Keratinocyte (primary cell): Measurements from ENCODE around the gene PARD6B. TPM values are rescaled to one million over a fixed set of nuclear protein-coding genes. Genes with fewer than 3 reads are reported as not detected.

Source experiments
- DNase-seq: peaks from one replicate; pipeline ENCODE4 v3.0.0-alpha.2; 2011; ENCODE audit warnings: low read depth, missing footprints, low spot score
- FAIRE-seq: peaks from 2 replicates; lab custom pipeline; 2011; peaks lifted over from hg19 to GRCh38; lab: Jason Lieb, UNC
- H2AFZ ChIP-seq: 2 replicates; pipeline ENCODE4 v1.6.0; 2012; ENCODE audit warnings: low read length, control low read depth, inconsistent platforms; ENCODE audit not compliant: control insufficient read depth
- H3K27ac ChIP-seq: 2 replicates; pipeline ENCODE4 v1.5.1; 2011; ENCODE audit warnings: low read length; ENCODE audit not compliant: control insufficient read depth, insufficient read depth
- H3K27me3 ChIP-seq: 3 replicates; pipeline ENCODE4 v1.6.0; 2011; ENCODE audit warnings: low read length; ENCODE audit not compliant: control insufficient read depth, insufficient read depth; ENCODE audit errors: extremely low read depth
- H3K36me3 ChIP-seq, 2 experiments: 2 replicates in 1 of 2; 3 replicates in 1 of 2; pipeline ENCODE4 v1.5.1; 2011; ENCODE audit warnings: low read length in 2 of 2, mild to moderate bottlenecking in 1 of 2; ENCODE audit not compliant: control insufficient read depth in 2 of 2, insufficient read depth in 2 of 2; ENCODE audit errors: extremely low read depth in 1 of 2
- H3K4me1 ChIP-seq: 3 replicates; pipeline ENCODE4 v1.5.1; 2011; ENCODE audit warnings: low read length; ENCODE audit not compliant: control insufficient read depth, insufficient read depth; ENCODE audit errors: extremely low read depth
- H3K4me2 ChIP-seq: 3 replicates; pipeline ENCODE4 v1.6.0; 2011; ENCODE audit warnings: low read depth, low read length; ENCODE audit not compliant: control insufficient read depth, insufficient read depth; ENCODE audit errors: extremely low read depth
- H3K4me3 ChIP-seq, 3 experiments: fragments of 200-600 bp in 1 of 3; sonication (generic) in 1 of 3; 2 replicates in 2 of 3; 3 replicates in 1 of 3; pipeline ENCODE4 v1.5.1; 2011 to 2016; ENCODE audit warnings: low read length in 3 of 3, mild to moderate bottlenecking in 3 of 3, control low read depth in 2 of 3, inconsistent platforms in 1 of 3, low read depth in 1 of 3, mixed read lengths in 1 of 3, mixed run types in 1 of 3, moderate library complexity in 1 of 3; ENCODE audit not compliant: control insufficient read depth in 2 of 3, insufficient read depth in 2 of 3; ENCODE audit errors: extremely low read depth in 1 of 3
- H3K79me2 ChIP-seq: 2 replicates; pipeline ENCODE4 v1.6.0; 2012; ENCODE audit warnings: low read length; ENCODE audit not compliant: control insufficient read depth, insufficient read depth
- H3K9ac ChIP-seq: 3 replicates; pipeline ENCODE4 v1.6.0; 2011; ENCODE audit warnings: low read length; ENCODE audit not compliant: control insufficient read depth, insufficient read depth; ENCODE audit errors: extremely low read depth
- H3K9me1 ChIP-seq: 3 replicates; pipeline ENCODE4 v1.6.0; 2011; ENCODE audit warnings: low read length; ENCODE audit not compliant: control insufficient read depth, insufficient read depth; ENCODE audit errors: extremely low read depth
- H3K9me3 ChIP-seq: 2 replicates; pipeline ENCODE4 v1.5.1; 2012; ENCODE audit warnings: low read depth, low read length; ENCODE audit not compliant: control insufficient read depth
- H4K20me1 ChIP-seq: 3 replicates; pipeline ENCODE4 v1.6.0; 2011; ENCODE audit warnings: low read length; ENCODE audit not compliant: control insufficient read depth, insufficient read depth; ENCODE audit errors: extremely low read depth
- EZH2 ChIP-seq: IDR thresholded peaks from one replicate; pipeline ENCODE4 v1.6.1; 2012; ENCODE audit warnings: inconsistent platforms, mild to moderate bottlenecking, low read length, moderate library complexity
- dilution Hi-C: fragments of 300-500 bp; cut with MboI; formaldehyde crosslinking; loops from one replicate; pipeline ENCODE4 v1.7.0; 2020; ENCODE audit warnings: low sequenced_read_pairs; ENCODE audit not compliant: extremely low pct_ligation_motif_present
- polyA plus RNA-seq, 5 experiments: library from polyadenylated mRNA; depleted of rRNA in 3 of 5; stranded (reverse) in 3 of 5; stranded (forward) in 1 of 5; unstranded in 1 of 5; fragments of >200 nt; gene quantifications; 1 replicate in 1 of 5; 2 replicates in 3 of 5; 3 replicates in 1 of 5; pipeline versions ENCODE4 v1.2.1 to v1.2.3, GENCODE V29; 2011 to 2012; ENCODE audit warnings: missing spikeins in 2 of 5, low read depth in 1 of 5, low replicate concordance in 1 of 5
- TF ChIP-seq, protein P1 (sequence below), 3 experiments: IDR thresholded peaks in 1 of 3; conservative IDR thresholded peaks in 1 of 3; optimal IDR thresholded peaks in 1 of 3; 2 replicates in 2 of 3; 3 replicates in 1 of 3; pipeline versions ENCODE3 to v1.5.1; 2011; ENCODE audit warnings: low read length in 3 of 3, mild to moderate bottlenecking in 3 of 3, moderate library complexity in 2 of 3, control low read depth in 1 of 3, inconsistent platforms in 1 of 3; ENCODE audit not compliant: insufficient read depth in 2 of 3; ENCODE audit errors: extremely low read depth in 1 of 3

PARD6B gene
- polyA plus RNA-seq, 1 donor (not counting 4 experiments of a cell fraction or from before 2014, with no cell fraction given), result 2.0 TPM

DNA sequence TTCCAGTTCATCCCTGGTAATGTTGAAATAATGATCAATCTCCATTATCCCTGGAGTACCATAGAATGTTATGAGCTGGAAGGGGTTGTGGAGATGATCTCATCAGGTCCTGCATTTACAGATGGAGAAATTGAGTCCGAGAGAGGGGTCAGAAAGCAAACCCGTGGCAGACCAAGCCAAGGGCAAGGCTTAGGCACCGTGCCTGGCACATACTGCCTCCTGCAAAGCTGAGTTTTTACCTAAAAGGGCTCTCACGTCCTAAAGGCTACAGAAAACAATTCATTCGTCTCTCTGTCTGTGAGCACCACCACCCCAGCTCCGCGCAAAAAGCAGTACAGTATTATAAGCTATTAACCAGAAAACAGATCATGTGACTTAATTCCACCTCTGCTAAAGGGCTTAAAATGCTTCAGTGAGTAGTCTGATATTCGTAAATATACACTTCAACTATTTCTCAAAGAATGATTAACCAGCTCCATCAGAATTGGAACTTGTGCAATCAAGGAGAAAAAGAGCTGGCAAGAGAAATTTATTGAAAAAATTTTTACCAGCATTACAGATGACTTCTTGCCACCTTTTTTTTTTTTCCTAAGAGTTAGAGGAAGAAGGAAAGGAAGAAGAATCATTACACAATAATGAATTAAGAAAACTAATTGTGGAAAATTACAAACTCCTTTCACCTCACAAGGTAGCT, 3.4 kb upstream of the PARD6B start:
- Histone ChIP-seq H3K4me1 (peaks cover 49% of the 10 kb centered on the region), H3K27me3 (no peaks in the 10 kb centered on the region), H3K4me2 (no peak overlapping the region), H3K9me1 (no peaks in the 10 kb centered on the region), H2AFZ (peak overlapping the region; percentile 20), H4K20me1 (no peaks in the 10 kb centered on the region), H3K9me3 (no peaks in the 10 kb centered on the region), H3K27ac (peak overlapping the region; percentile 98), H3K36me3 (no peaks in the 10 kb centered on the region), H3K9ac (no peak overlapping the region), H3K4me3 (no peak overlapping the region), H3K79me2 (peaks cover 17% of the 10 kb centered on the region)
- TF ChIP-seq, protein P1, sequence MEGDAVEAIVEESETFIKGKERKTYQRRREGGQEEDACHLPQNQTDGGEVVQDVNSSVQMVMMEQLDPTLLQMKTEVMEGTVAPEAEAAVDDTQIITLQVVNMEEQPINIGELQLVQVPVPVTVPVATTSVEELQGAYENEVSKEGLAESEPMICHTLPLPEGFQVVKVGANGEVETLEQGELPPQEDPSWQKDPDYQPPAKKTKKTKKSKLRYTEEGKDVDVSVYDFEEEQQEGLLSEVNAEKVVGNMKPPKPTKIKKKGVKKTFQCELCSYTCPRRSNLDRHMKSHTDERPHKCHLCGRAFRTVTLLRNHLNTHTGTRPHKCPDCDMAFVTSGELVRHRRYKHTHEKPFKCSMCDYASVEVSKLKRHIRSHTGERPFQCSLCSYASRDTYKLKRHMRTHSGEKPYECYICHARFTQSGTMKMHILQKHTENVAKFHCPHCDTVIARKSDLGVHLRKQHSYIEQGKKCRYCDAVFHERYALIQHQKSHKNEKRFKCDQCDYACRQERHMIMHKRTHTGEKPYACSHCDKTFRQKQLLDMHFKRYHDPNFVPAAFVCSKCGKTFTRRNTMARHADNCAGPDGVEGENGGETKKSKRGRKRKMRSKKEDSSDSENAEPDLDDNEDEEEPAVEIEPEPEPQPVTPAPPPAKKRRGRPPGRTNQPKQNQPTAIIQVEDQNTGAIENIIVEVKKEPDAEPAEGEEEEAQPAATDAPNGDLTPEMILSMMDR (optimal IDR thresholded peaks at IDR 0.05 in 1 of 3, IDR thresholded peaks at IDR 0.05 in 1 of 3, conservative IDR thresholded peaks at IDR 0.05 in 1 of 3; ENCODE audit: extremely low read depth in 1 of 3, insufficient read depth in 2 of 3, low read length in 3 of 3), result no peak
- TF ChIP-seq EZH2, result no peak
- FAIRE-seq (no peak), DNase-seq (no peak)
- dilution Hi-C loops, result no loop called here

DNA sequence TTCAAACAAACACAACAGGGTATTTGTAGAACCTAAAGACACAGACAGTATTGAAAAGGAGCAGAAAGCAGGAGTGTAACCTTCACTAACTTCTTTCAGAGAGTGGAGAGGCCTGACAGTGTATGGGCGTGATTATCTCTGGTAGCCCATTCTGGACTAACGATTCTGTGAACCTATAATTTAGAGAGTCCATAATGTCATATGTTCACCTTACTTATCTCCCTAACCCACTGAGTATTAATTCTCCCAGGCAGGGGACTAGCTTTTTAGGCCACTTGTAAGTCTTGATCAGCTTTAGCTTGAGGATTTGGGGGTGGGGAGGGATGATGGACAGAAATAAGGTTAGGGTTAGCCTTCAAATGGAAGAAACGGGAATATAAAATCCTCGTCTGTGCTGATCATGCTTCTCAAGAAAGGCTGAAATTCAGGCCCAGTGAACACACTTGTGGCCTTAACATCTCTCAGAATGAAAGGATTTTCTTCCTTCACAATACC, 2.8 kb upstream of the PARD6B start:
- Histone ChIP-seq H4K20me1 (no peaks in the 10 kb centered on the region), H3K4me3 (no peak overlapping the region), H3K27ac (peak overlapping the region; percentile 98), H3K4me1 (peaks cover 54% of the 10 kb centered on the region), H3K4me2 (peak overlapping the region; percentile 91), H3K36me3 (no peaks in the 10 kb centered on the region), H2AFZ (peak overlapping the region; percentile 8), H3K9ac (peak overlapping the region; percentile 63), H3K27me3 (no peaks in the 10 kb centered on the region), H3K9me1 (no peaks in the 10 kb centered on the region), H3K79me2 (peaks cover 21% of the 10 kb centered on the region), H3K9me3 (no peaks in the 10 kb centered on the region)
- TF ChIP-seq, protein P1 (optimal IDR thresholded peaks at IDR 0.05 in 1 of 3, IDR thresholded peaks at IDR 0.05 in 1 of 3, conservative IDR thresholded peaks at IDR 0.05 in 1 of 3; ENCODE audit: extremely low read depth in 1 of 3, insufficient read depth in 2 of 3, low read length in 3 of 3), result no peak
- no peak for TF ChIP-seq EZH2
- dilution Hi-C loops, result no loop called here
- DNase-seq (no peak), FAIRE-seq (no peak)
